ENCODE results near the gene SORCS3.

The SORCS3 gene

GRCh38 chr10:104646146-104646545 lies 5.1 kb downstream of the SORCS3 start:
- DNase-seq (ENCODE audit: low read depth), result no peak

- DNase-seq (ENCODE audit: low read depth), result no peak
Observed at GRCh38 chr10:104648421-104648820, 7.3 kb downstream of the SORCS3 start.

- DNase-seq (ENCODE audit: low read depth), result no peak
Observed at GRCh38 chr10:104650072-104650471, 9.0 kb downstream of the SORCS3 start.

GRCh38 chr10:104650635-104651331 lies 9.7 kb downstream of the SORCS3 start:
- no peak for DNase-seq (ENCODE audit: low read depth)

- no peak for DNase-seq (ENCODE audit: low read depth)
Observed at GRCh38 chr10:104657036-104657435, 15.9 kb downstream of the SORCS3 start.

- no peak for DNase-seq (ENCODE audit: low read depth)
Observed at GRCh38 chr10:104657457-104657856, 16.4 kb downstream of the SORCS3 start.

GRCh38 chr10:104658067-104658466 lies 17.0 kb downstream of the SORCS3 start:
- DNase-seq (ENCODE audit: low read depth), result no peak

GRCh38 chr10:104659809-104660208 lies 18.7 kb downstream of the SORCS3 start:
- no peak for DNase-seq (ENCODE audit: low read depth)

GRCh38 chr10:104663076-104663475 lies 22.0 kb downstream of the SORCS3 start:
- DNase-seq (ENCODE audit: low read depth), result no peak

GRCh38 chr10:104663563-104663962 lies 22.5 kb downstream of the SORCS3 start:
- DNase-seq (ENCODE audit: low read depth), result no peak

GRCh38 chr10:104664205-104664604 lies 23.1 kb downstream of the SORCS3 start:
- DNase-seq (ENCODE audit: low read depth), result no peak

- DNase-seq (ENCODE audit: low read depth), result no peak
Observed at GRCh38 chr10:104665174-104665573, 24.1 kb downstream of the SORCS3 start.

GRCh38 chr10:104666106-104666505 lies 25.0 kb downstream of the SORCS3 start:
- no peak for DNase-seq (ENCODE audit: low read depth)

GRCh38 chr10:104676874-104677273 lies 35.8 kb downstream of the SORCS3 start:
- DNase-seq (ENCODE audit: low read depth), result no peak

- DNase-seq (ENCODE audit: low read depth), result no peak
Observed at GRCh38 chr10:104678658-104679057, 37.6 kb downstream of the SORCS3 start.

- DNase-seq (ENCODE audit: low read depth), result no peak
Observed at GRCh38 chr10:104680467-104681401, 39.6 kb downstream of the SORCS3 start.

GRCh38 chr10:104681485-104681884 lies 40.4 kb downstream of the SORCS3 start:
- no peak for DNase-seq (ENCODE audit: low read depth)

GRCh38 chr10:104683567-104683966 lies 42.5 kb downstream of the SORCS3 start:
- DNase-seq (ENCODE audit: low read depth), result no peak

GRCh38 chr10:104686829-104687228 lies 45.7 kb downstream of the SORCS3 start:
- DNase-seq (ENCODE audit: low read depth), result no peak

- no peak for DNase-seq (ENCODE audit: low read depth)
Observed at GRCh38 chr10:104688251-104689042, 47.4 kb downstream of the SORCS3 start.

GRCh38 chr10:104689105-104689504 lies 48.0 kb downstream of the SORCS3 start:
- DNase-seq (ENCODE audit: low read depth), result no peak

- no peak for DNase-seq (ENCODE audit: low read depth)
Observed at GRCh38 chr10:104689547-104689946, 48.5 kb downstream of the SORCS3 start.
